Ishikawa (cell line): ENCODE data around the gene HS3ST3A1.

Experiments used
- CEBPB ChIP-seq: IDR thresholded peaks from 2 replicates; pipeline ENCODE4 v1.6.1; 2012
- CREB1 ChIP-seq: IDR thresholded peaks from 2 replicates; pipeline ENCODE4 v1.6.1; 2012; ENCODE audit warnings: low read depth
- EGR1 ChIP-seq: IDR thresholded peaks from 2 replicates; pipeline ENCODE4 v1.6.1; 2012
- EP300 ChIP-seq: IDR thresholded peaks from 2 replicates; pipeline ENCODE4 v1.6.1; 2012; ENCODE audit warnings: borderline replicate concordance
- FOXM1 ChIP-seq: IDR thresholded peaks from 2 replicates; pipeline ENCODE4 v1.6.1; 2012; ENCODE audit warnings: low read depth, borderline replicate concordance
- MAX ChIP-seq: IDR thresholded peaks from 2 replicates; pipeline ENCODE4 v1.6.1; 2012
- NFIC ChIP-seq: IDR thresholded peaks from 2 replicates; pipeline ENCODE4 v1.6.1; 2012
- RAD21 ChIP-seq: IDR thresholded peaks from 2 replicates; pipeline ENCODE4 v1.6.1; 2012; ENCODE audit warnings: low read depth
- REST ChIP-seq: IDR thresholded peaks from 2 replicates; pipeline ENCODE4 v1.6.1; 2012; ENCODE audit warnings: low read depth, mild to moderate bottlenecking
- TAF1 ChIP-seq: IDR thresholded peaks from 2 replicates; pipeline ENCODE4 v1.6.1; 2012; ENCODE audit warnings: low read depth, mild to moderate bottlenecking
- TCF12 ChIP-seq: IDR thresholded peaks from 2 replicates; pipeline ENCODE4 v1.6.1; 2012; ENCODE audit warnings: low read depth
- TEAD4 ChIP-seq: IDR thresholded peaks from 2 replicates; pipeline ENCODE4 v1.6.1; 2012
- USF1 ChIP-seq: IDR thresholded peaks from 2 replicates; pipeline ENCODE4 v1.6.1; 2012
- YY1 ChIP-seq: IDR thresholded peaks from 2 replicates; pipeline ENCODE4 v1.6.1; 2012; ENCODE audit warnings: low read depth
- ZBTB7A ChIP-seq: IDR thresholded peaks from 2 replicates; pipeline ENCODE4 v1.6.1; 2012; ENCODE audit warnings: low read depth

Gene HS3ST3A1

GRCh38 chr17:13510062-13510461, 91.7 kb downstream of the HS3ST3A1 start:
- TF ChIP-seq NFIC, result no peak
- no peak for TF ChIP-seq EGR1
- TF ChIP-seq FOXM1, result no peak
- TF ChIP-seq TAF1, result no peak
- TF ChIP-seq ZBTB7A, result no peak
- no peak for TF ChIP-seq TEAD4
- no peak for TF ChIP-seq CREB1
- TF ChIP-seq RAD21, result no peak
- TF ChIP-seq TCF12, result no peak

GRCh38 chr17:13509527-13509926, 92.2 kb downstream of the HS3ST3A1 start:
- TF ChIP-seq CEBPB (no peak), EP300 (no peak), USF1 (no peak), REST (no peak), RAD21 (no peak), FOXM1 (no peak), EGR1 (no peak), CREB1 (no peak), MAX (no peak), TAF1 (no peak), NFIC (no peak), YY1 (no peak), TEAD4 (no peak), TCF12 (no peak), ZBTB7A (no peak)

GRCh38 chr17:13508896-13509295, 92.8 kb downstream of the HS3ST3A1 start:
- no peak for TF ChIP-seq TEAD4
- no peak for TF ChIP-seq TCF12
- no peak for TF ChIP-seq CEBPB
- TF ChIP-seq USF1, result no peak
- TF ChIP-seq MAX, result no peak
- no peak for TF ChIP-seq ZBTB7A
- no peak for TF ChIP-seq FOXM1
- no peak for TF ChIP-seq TAF1
- TF ChIP-seq EP300, result no peak
- TF ChIP-seq NFIC, result no peak

- no peak for TF ChIP-seq CEBPB
- no peak for TF ChIP-seq FOXM1
- TF ChIP-seq TEAD4, result no peak
- no peak for TF ChIP-seq MAX
- TF ChIP-seq RAD21, result no peak
- TF ChIP-seq EP300, result no peak
- TF ChIP-seq USF1, result no peak
- TF ChIP-seq EGR1, result no peak
- no peak for TF ChIP-seq REST
- no peak for TF ChIP-seq CREB1
- TF ChIP-seq NFIC, result no peak
Observed at GRCh38 chr17:13503526-13503925, 98.2 kb downstream of the HS3ST3A1 start.

- TF ChIP-seq MAX (no peak), YY1 (no peak)
Observed at GRCh38 chr17:13502263-13502662, 99.5 kb downstream of the HS3ST3A1 start.

- no peak for TF ChIP-seq FOXM1
- TF ChIP-seq REST, result no peak
- no peak for TF ChIP-seq MAX
- TF ChIP-seq TAF1, result no peak
- TF ChIP-seq RAD21, result no peak
- TF ChIP-seq EP300, result no peak
- TF ChIP-seq TEAD4, result no peak
- TF ChIP-seq TCF12, result no peak
- TF ChIP-seq YY1, result no peak
- no peak for TF ChIP-seq NFIC
- no peak for TF ChIP-seq USF1
- TF ChIP-seq CREB1, result no peak
- TF ChIP-seq ZBTB7A, result no peak
- no peak for TF ChIP-seq EGR1
- no peak for TF ChIP-seq CEBPB
Observed at GRCh38 chr17:13500947-13501346, 100.8 kb downstream of the HS3ST3A1 start.
